Ishikawa (cell line): Measurements from ENCODE around the gene RTN4R.

ENCODE experiments used
- CEBPB ChIP-seq: IDR thresholded peaks from 2 replicates; pipeline ENCODE4 v1.6.1; 2012
- CREB1 ChIP-seq: IDR thresholded peaks from 2 replicates; pipeline ENCODE4 v1.6.1; 2012; ENCODE audit warnings: low read depth
- EGR1 ChIP-seq: IDR thresholded peaks from 2 replicates; pipeline ENCODE4 v1.6.1; 2012
- EP300 ChIP-seq: IDR thresholded peaks from 2 replicates; pipeline ENCODE4 v1.6.1; 2012; ENCODE audit warnings: borderline replicate concordance
- FOXM1 ChIP-seq: IDR thresholded peaks from 2 replicates; pipeline ENCODE4 v1.6.1; 2012; ENCODE audit warnings: low read depth, borderline replicate concordance
- NFIC ChIP-seq: IDR thresholded peaks from 2 replicates; pipeline ENCODE4 v1.6.1; 2012
- RAD21 ChIP-seq: IDR thresholded peaks from 2 replicates; pipeline ENCODE4 v1.6.1; 2012; ENCODE audit warnings: low read depth
- TAF1 ChIP-seq: IDR thresholded peaks from 2 replicates; pipeline ENCODE4 v1.6.1; 2012; ENCODE audit warnings: low read depth, mild to moderate bottlenecking
- TCF12 ChIP-seq: IDR thresholded peaks from 2 replicates; pipeline ENCODE4 v1.6.1; 2012; ENCODE audit warnings: low read depth
- TEAD4 ChIP-seq: IDR thresholded peaks from 2 replicates; pipeline ENCODE4 v1.6.1; 2012
- YY1 ChIP-seq: IDR thresholded peaks from 2 replicates; pipeline ENCODE4 v1.6.1; 2012; ENCODE audit warnings: low read depth
- ZBTB7A ChIP-seq: IDR thresholded peaks from 2 replicates; pipeline ENCODE4 v1.6.1; 2012; ENCODE audit warnings: low read depth
- TF ChIP-seq, protein P1 (sequence below): IDR thresholded peaks from 2 replicates; pipeline ENCODE4 v1.6.1; 2012; ENCODE audit warnings: low read depth, mild to moderate bottlenecking
- TF ChIP-seq, protein P2 (sequence below): IDR thresholded peaks from 2 replicates; pipeline ENCODE4 v1.6.1; 2012
- TF ChIP-seq, protein P3 (sequence below): IDR thresholded peaks from 2 replicates; pipeline ENCODE4 v1.6.1; 2012

The RTN4R gene

DNA sequence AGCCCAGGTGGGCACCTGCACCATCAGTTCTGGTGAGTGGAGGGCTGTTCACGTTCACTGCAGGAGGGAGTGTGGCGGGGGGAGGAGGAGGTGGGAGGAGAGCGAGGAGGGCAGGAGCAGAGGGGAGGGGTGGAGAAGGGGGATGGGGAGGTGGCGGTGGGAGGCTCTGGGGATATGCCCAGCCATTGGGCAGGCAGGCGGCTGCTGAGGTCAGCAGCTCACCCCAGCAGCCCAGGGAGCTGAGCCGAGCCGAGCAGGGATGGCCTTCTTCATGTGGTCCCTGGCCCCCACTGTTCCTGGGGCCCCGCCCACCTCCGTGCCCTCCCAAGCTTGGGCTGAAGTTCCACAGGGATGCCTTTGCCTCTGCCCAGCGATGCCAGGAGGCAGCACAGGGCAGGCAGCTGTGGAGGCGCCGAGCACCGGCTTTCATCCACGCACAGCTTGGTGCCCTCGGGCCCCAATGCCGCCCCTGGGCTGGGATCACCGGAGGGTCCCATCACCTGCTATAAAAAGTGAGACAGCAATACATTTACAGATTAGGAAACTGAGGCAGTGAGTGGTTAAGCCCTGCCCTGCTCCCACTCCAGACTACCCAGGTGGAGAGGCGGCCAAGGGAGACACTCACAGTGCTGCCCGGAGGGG is 21.6 kb downstream of the RTN4R start:
- TF ChIP-seq NFIC (no peak), ZBTB7A (no peak), RAD21 (no peak), TCF12 (no peak), EGR1 (no peak), FOXM1 (no peak), EP300 (no peak), CREB1 (no peak), CEBPB (no peak), YY1 (no peak)

DNA sequence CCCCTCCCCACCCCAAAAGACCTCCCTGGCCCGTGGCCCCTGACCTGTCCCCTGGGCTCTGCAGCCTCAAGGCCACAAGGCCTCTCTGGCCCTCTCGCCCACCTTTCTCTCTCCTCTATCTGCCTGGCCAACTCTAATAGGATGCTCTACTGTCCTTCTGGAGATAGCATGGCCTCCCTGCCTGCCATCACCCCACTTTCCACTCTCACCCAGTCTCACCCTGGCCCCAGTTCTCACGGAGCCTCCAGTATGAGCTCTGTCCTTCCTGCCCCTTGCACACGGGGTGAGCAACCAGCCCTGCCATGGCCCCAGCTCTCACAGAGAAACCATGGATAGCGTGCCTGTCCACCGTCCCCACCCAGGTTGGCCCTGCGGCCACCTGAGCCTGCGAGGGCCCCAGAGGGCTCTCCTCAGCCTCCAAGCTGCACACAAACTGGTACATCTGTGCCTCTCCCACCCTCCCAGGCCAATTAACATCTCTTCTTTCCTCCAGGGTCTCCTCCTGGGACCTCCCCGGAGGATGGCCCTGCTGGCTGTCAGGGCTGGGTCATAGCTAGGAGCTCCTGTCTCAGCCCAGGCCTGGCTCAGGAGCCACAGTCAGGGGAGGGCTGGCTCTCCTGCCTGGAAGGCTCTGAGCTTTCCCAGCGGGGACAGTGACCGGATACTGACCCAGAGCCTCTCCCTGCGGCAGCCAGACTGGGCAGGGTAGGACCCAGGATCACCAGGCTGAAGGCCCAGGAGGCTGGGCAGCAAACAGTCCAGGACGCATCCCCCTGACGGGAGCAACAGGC is 22.3 kb downstream of the RTN4R start:
- no peak for TF ChIP-seq YY1
- TF ChIP-seq, protein P1, sequence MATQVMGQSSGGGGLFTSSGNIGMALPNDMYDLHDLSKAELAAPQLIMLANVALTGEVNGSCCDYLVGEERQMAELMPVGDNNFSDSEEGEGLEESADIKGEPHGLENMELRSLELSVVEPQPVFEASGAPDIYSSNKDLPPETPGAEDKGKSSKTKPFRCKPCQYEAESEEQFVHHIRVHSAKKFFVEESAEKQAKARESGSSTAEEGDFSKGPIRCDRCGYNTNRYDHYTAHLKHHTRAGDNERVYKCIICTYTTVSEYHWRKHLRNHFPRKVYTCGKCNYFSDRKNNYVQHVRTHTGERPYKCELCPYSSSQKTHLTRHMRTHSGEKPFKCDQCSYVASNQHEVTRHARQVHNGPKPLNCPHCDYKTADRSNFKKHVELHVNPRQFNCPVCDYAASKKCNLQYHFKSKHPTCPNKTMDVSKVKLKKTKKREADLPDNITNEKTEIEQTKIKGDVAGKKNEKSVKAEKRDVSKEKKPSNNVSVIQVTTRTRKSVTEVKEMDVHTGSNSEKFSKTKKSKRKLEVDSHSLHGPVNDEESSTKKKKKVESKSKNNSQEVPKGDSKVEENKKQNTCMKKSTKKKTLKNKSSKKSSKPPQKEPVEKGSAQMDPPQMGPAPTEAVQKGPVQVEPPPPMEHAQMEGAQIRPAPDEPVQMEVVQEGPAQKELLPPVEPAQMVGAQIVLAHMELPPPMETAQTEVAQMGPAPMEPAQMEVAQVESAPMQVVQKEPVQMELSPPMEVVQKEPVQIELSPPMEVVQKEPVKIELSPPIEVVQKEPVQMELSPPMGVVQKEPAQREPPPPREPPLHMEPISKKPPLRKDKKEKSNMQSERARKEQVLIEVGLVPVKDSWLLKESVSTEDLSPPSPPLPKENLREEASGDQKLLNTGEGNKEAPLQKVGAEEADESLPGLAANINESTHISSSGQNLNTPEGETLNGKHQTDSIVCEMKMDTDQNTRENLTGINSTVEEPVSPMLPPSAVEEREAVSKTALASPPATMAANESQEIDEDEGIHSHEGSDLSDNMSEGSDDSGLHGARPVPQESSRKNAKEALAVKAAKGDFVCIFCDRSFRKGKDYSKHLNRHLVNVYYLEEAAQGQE = no peak
- no peak for TF ChIP-seq CREB1
- no peak for TF ChIP-seq NFIC
- TF ChIP-seq FOXM1 = no peak
- no peak for TF ChIP-seq EP300
- TF ChIP-seq, protein P2, sequence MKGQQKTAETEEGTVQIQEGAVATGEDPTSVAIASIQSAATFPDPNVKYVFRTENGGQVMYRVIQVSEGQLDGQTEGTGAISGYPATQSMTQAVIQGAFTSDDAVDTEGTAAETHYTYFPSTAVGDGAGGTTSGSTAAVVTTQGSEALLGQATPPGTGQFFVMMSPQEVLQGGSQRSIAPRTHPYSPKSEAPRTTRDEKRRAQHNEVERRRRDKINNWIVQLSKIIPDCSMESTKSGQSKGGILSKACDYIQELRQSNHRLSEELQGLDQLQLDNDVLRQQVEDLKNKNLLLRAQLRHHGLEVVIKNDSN = no peak
- no peak for TF ChIP-seq TCF12
- TF ChIP-seq TEAD4 = no peak
- no peak for TF ChIP-seq TAF1

DNA sequence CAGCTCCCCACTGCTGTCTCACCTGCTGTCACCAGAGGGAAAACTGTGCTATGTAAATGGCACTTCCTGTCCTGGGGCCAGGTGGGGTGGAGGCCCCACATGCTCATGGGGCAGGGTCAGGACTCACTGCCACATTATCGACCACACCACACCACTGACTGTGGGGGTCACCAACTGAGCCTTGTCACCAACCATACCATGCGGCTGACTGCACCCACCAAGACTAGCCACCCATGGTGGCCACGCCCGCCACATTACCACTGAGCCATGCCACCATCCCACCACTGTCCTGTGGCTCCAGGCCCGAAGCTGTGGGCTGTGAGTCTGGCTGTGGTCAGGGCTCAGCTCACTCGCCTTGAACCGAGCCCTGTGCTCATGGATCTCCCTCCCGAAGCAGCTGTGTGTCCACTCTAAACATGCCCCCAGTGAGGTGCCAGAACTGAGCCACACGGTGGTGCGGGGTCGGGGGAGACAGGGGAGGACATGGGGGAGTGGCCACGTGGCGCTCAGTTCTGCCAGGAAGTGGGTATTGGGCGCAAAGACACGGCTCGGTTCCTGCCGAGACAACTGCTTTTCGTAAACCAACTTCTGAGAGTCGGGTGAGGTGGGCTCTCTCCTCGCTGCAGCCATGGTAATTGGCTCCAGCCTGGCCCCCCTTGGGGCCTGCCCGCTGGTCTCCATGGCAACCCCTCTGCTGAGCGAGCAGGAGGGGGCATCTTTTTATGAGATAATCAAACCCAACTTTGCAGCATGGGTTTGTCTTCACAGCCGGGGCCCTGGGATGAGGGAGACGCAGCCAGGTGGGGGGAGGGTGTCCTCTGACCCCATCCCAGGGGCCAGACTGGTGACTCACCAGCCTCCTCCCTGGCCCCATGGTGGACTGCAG is 23.2 kb downstream of the RTN4R start:
- no peak for TF ChIP-seq EGR1
- TF ChIP-seq, protein P2 = no peak
- TF ChIP-seq, protein P1 = no peak
- TF ChIP-seq TEAD4 = no peak
- TF ChIP-seq NFIC = no peak
- no peak for TF ChIP-seq EP300
- no peak for TF ChIP-seq ZBTB7A
- no peak for TF ChIP-seq YY1
- TF ChIP-seq TCF12 = no peak
- TF ChIP-seq RAD21 = no peak
- TF ChIP-seq TAF1 = no peak
- no peak for TF ChIP-seq CEBPB
- no peak for TF ChIP-seq CREB1

DNA sequence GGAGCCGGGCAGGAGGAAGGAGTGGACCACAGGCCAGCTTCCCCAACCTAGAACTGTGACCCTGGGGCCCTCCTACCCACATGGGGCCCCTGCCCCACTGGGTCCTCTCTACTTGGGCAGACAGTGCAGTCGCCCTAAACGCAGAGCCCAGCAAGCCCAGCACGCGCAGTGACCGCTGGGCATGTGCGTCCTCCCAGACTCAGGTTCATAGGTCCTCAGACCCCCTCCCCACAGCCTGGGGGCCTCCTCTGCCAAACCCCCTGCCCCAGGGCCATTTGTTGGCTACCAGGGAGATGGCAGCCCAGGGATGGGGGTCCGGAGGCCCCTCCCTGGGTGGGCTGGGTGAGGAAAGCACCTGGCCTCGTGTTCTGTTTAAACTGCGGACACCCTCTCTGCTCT is 23.9 kb downstream of the RTN4R start:
- TF ChIP-seq, protein P3, sequence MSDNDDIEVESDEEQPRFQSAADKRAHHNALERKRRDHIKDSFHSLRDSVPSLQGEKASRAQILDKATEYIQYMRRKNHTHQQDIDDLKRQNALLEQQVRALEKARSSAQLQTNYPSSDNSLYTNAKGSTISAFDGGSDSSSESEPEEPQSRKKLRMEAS = no peak
- TF ChIP-seq TAF1 (no peak), YY1 (no peak), FOXM1 (no peak), RAD21 (no peak), CEBPB (no peak), EP300 (no peak), ZBTB7A (no peak), TCF12 (no peak), EGR1 (no peak), TEAD4 (no peak), NFIC (no peak)
- TF ChIP-seq, protein P2 = no peak
- TF ChIP-seq, protein P1 = no peak
